Measurements from ENCODE around the gene DDX42. TPM values are rescaled to one million over a fixed set of nuclear protein-coding genes. Genes with fewer than 3 reads are reported as not detected.
A peak's percentile ranks its signal among the peaks of the same experiment; 100 is the strongest.

The DDX42 gene
- total and polyA plus RNA-seq, 9 of the 15 experiments (the other 6 are each of a cell fraction or from before 2014, with no cell fraction given): 16.5 to 149 (median 87.6) TPM

- TF ChIP-seq YY1 (IDR thresholded peaks at IDR 0.05; ENCODE audit: borderline replicate concordance in 1 of 3, control insufficient read depth in 1 of 3, extremely low read depth in 1 of 3, insufficient read depth in 3 of 3, insufficient read length in 1 of 3, insufficient replicate concordance in 2 of 3, low read depth in 1 of 3, low read length in 2 of 3): peak in 1 of 3 experiments; percentile 12
- TF ChIP-seq ZNF518B (CRISPR knock-in tag; IDR thresholded peaks at IDR 0.05): no peak
- no peak for TF ChIP-seq EHMT2 (IDR thresholded peaks at IDR 0.05)
- peak; percentile 79 for TF ChIP-seq ZBTB33 (CRISPR knock-in tag; IDR thresholded peaks at IDR 0.05)
- TF ChIP-seq NCOA6 (IDR thresholded peaks at IDR 0.05): no peak
Observed at GRCh38 chr17:63817736-63818385, 43.9 kb downstream of the DDX42 start (continued).
